Measurements from ENCODE around the gene ABLIM3.

Gene ABLIM3

DNA sequence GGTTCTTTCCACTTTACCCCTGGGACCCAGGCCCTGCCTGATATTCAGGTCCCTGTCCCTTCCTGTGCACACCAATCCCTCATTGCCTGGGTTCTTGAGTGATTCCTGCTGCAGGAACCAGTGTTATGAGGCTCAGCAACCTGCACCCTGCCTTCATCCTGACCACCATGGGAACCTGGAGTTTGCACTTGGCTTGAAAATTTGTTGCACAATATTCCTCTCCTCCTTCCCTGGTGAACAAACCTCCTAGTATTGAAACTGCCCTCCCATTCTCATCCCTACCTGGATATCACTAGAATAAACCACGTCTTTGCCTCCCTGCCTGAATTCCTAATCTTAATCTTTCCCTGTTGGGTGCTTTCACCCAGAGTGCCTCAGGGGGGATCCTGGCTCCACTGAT, 78.3 kb downstream of the ABLIM3 start:
- no peaks in the 10 kb centered on the region for H3K9me3 ChIP-seq (ENCODE audit: control insufficient read depth in 2 of 2, low read length in 2 of 2)
- H3K36me3 ChIP-seq (ENCODE audit: control insufficient read depth in 2 of 2, insufficient read depth in 2 of 2, low read length in 2 of 2): no peaks in the 10 kb centered on the region
- peaks cover 6% of the 10 kb centered on the region for H3K4me1 ChIP-seq (ENCODE audit: control insufficient read depth, insufficient read depth, low read length)
- H3K4me3 ChIP-seq (ENCODE audit: low read length in 2 of 2): no peak overlapping the region
- no peak overlapping the region for H3K9ac ChIP-seq (ENCODE audit: low read length in 2 of 2)
- no peak overlapping the region for H3K27ac ChIP-seq (ENCODE audit: low read length)
- no peaks in the 10 kb centered on the region for H3K27me3 ChIP-seq (ENCODE audit: control insufficient read depth in 1 of 2, insufficient read depth in 2 of 2, low read length in 2 of 2)

DNA sequence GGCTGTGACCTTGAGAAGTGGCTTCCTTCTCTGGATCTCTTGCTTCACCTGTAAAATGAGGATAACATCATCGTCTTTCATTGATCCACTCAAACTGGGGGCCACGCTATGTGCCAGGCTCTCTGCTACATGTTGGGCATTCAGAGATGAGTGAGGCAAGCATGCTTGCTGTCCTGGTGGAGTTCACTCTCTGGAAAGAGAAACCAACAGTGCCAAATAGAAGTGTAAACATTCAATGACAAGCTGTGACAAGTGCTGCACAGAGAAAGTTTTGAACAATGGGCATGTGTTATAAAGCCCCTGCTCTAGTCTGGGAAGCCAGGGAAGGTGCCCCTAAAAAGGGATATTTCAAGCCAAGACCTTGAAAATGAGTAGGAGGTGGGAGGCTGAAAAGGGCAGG, 79.5 kb downstream of the ABLIM3 start:
- H3K9ac ChIP-seq (ENCODE audit: low read length in 2 of 2): no peak overlapping the region
- no peaks in the 10 kb centered on the region for H3K9me3 ChIP-seq (ENCODE audit: control insufficient read depth in 2 of 2, low read length in 2 of 2)
- H3K4me3 ChIP-seq (ENCODE audit: low read length in 2 of 2): no peak overlapping the region
- H3K27me3 ChIP-seq (ENCODE audit: control insufficient read depth in 1 of 2, insufficient read depth in 2 of 2, low read length in 2 of 2): no peaks in the 10 kb centered on the region
- H3K36me3 ChIP-seq (ENCODE audit: control insufficient read depth in 2 of 2, insufficient read depth in 2 of 2, low read length in 2 of 2): no peaks in the 10 kb centered on the region
- H3K4me1 ChIP-seq (ENCODE audit: control insufficient read depth, insufficient read depth, low read length): peaks cover 6% of the 10 kb centered on the region
- H3K27ac ChIP-seq (ENCODE audit: low read length): no peak overlapping the region

DNA sequence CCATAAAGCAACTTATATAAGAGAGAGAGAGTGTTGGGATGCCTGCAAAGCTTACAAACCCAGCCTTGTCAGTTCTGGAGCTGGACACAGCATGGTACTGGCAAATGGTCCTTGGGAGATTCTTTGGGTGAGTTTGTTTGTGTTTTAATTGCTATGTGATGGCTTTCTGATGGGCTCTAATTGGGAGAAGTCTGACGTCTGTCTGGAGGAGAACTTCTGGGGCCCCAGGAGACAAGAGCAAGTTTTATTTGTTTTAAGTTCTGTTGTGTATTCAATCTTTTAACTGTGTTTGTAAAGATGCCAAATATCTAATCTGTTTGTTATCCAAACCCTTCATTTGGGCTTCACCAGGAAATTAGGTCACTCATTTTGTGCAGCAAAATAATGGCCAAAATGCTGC, 80.0 kb downstream of the ABLIM3 start:
- no peak overlapping the region for H3K4me3 ChIP-seq (ENCODE audit: low read length in 2 of 2)
- no peaks in the 10 kb centered on the region for H3K27me3 ChIP-seq (ENCODE audit: control insufficient read depth in 1 of 2, insufficient read depth in 2 of 2, low read length in 2 of 2)
- H3K36me3 ChIP-seq (ENCODE audit: control insufficient read depth in 2 of 2, insufficient read depth in 2 of 2, low read length in 2 of 2): no peaks in the 10 kb centered on the region
- H3K27ac ChIP-seq (ENCODE audit: low read length): no peak overlapping the region
- peaks cover 6% of the 10 kb centered on the region for H3K4me1 ChIP-seq (ENCODE audit: control insufficient read depth, insufficient read depth, low read length)
- no peak overlapping the region for H3K9ac ChIP-seq (ENCODE audit: low read length in 2 of 2)
- no peaks in the 10 kb centered on the region for H3K9me3 ChIP-seq (ENCODE audit: control insufficient read depth in 2 of 2, low read length in 2 of 2)

DNA sequence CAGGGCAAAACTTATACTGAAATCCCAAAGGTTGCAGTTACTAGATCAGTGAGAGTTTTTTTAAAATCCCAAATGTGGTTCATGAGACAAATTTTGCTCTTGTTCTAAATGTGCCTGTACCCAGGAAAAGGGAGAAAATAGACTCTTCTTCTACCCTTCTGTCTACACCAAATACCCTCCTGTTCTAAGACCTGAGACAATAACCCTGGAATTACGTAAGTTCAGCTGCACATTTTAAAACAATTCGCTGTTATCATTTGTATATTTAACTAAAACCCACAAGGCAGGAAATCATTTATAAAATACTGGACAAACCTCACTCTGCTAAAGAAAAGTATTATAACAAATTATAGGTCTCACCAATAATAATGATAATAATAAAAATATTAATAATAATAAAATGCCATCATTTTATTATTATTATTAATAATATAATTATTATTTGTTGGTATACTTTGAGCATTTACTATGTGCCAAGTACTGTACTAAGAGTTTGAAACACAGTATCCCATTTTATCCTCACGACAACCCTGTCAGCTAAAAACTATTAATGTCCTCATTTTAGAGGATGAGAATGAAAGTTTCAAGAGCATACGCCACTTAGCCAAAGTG, 80.5 kb downstream of the ABLIM3 start:
- no peaks in the 10 kb centered on the region for H3K36me3 ChIP-seq (ENCODE audit: control insufficient read depth in 2 of 2, insufficient read depth in 2 of 2, low read length in 2 of 2)
- H3K4me3 ChIP-seq (ENCODE audit: low read length in 2 of 2): no peak overlapping the region
- H3K27me3 ChIP-seq (ENCODE audit: control insufficient read depth in 1 of 2, insufficient read depth in 2 of 2, low read length in 2 of 2): no peaks in the 10 kb centered on the region
- H3K9me3 ChIP-seq (ENCODE audit: control insufficient read depth in 2 of 2, low read length in 2 of 2): no peaks in the 10 kb centered on the region
- no peak overlapping the region for H3K27ac ChIP-seq (ENCODE audit: low read length)
- no peak overlapping the region for H3K9ac ChIP-seq (ENCODE audit: low read length in 2 of 2)
- peaks cover 6% of the 10 kb centered on the region for H3K4me1 ChIP-seq (ENCODE audit: control insufficient read depth, insufficient read depth, low read length)

DNA sequence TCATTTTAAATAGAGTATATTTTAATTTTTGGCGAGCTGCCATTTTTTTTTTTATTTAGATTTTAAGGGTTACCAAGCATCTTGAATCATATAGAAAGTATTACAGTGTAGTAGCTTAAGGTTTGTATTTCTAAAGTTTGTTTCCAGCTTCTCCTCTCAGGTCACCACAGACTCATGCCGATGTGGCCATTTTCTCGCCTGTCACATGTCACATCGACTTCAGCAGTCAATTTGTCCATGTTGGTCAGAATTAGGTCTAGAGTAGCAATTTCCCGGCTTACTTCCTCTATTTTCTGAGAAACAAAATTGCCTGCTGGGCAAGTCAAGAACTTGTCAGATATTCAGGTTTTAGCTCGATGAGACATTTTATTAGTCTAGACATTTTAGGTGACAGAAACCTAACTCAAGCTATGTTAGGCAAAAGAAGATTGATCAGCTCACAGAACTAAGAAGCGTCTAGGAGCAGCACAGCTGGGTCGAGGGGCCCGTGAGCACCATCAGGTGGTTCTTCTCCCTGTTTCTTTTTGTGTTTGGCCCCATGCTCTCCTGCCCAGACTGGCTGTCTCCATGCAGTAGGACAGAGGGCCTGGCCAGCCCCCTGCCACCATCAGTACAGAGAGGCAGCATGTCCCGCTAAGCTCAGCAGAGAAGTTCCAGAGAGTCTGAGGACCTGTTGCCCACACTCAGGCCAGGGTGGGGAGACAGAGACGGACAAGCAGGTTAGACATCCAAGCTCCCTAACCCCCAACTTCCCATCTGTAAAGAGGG, 82.0 kb downstream of the ABLIM3 start:
- H3K36me3 ChIP-seq (ENCODE audit: control insufficient read depth in 2 of 2, insufficient read depth in 2 of 2, low read length in 2 of 2): no peaks in the 10 kb centered on the region
- no peaks in the 10 kb centered on the region for H3K27me3 ChIP-seq (ENCODE audit: control insufficient read depth in 1 of 2, insufficient read depth in 2 of 2, low read length in 2 of 2)
- H3K27ac ChIP-seq (ENCODE audit: low read length): no peak overlapping the region
- no peak overlapping the region for H3K9ac ChIP-seq (ENCODE audit: low read length in 2 of 2)
- H3K9me3 ChIP-seq (ENCODE audit: control insufficient read depth in 2 of 2, low read length in 2 of 2): no peaks in the 10 kb centered on the region
- H3K4me1 ChIP-seq (ENCODE audit: control insufficient read depth, insufficient read depth, low read length): peaks cover 6% of the 10 kb centered on the region
- no peak overlapping the region for H3K4me3 ChIP-seq (ENCODE audit: low read length in 2 of 2)

DNA sequence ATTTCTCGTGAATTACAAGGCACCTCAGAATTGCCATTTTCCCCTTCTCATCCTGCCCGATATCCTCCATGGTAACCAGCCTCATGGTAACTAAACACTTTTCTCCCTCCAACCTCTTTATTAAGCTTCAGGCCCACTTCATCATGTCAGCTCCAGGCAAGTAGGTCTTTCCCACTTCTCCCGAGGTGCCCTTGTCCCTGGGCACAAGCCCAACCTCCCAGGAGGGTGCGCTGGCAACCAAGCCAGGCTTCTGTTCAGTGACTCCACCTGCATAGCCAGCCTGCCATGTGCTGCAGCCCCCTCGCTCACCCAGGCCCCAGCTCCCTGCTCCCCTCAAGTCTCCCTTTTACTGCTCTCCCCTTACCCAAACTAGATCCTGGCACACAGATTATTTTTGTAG, 83.0 kb downstream of the ABLIM3 start:
- Histone ChIP-seq H3K4me3 (ENCODE audit: low read length in 2 of 2) (no peak overlapping the region), H3K36me3 (ENCODE audit: control insufficient read depth in 2 of 2, insufficient read depth in 2 of 2, low read length in 2 of 2) (no peaks in the 10 kb centered on the region), H3K9me3 (ENCODE audit: control insufficient read depth in 2 of 2, low read length in 2 of 2) (no peaks in the 10 kb centered on the region), H3K27ac (ENCODE audit: low read length) (no peak overlapping the region), H3K4me1 (ENCODE audit: control insufficient read depth, insufficient read depth, low read length) (peaks cover 6% of the 10 kb centered on the region), H3K27me3 (ENCODE audit: control insufficient read depth in 1 of 2, insufficient read depth in 2 of 2, low read length in 2 of 2) (no peaks in the 10 kb centered on the region), H3K9ac (ENCODE audit: low read length in 2 of 2) (no peak overlapping the region)

DNA sequence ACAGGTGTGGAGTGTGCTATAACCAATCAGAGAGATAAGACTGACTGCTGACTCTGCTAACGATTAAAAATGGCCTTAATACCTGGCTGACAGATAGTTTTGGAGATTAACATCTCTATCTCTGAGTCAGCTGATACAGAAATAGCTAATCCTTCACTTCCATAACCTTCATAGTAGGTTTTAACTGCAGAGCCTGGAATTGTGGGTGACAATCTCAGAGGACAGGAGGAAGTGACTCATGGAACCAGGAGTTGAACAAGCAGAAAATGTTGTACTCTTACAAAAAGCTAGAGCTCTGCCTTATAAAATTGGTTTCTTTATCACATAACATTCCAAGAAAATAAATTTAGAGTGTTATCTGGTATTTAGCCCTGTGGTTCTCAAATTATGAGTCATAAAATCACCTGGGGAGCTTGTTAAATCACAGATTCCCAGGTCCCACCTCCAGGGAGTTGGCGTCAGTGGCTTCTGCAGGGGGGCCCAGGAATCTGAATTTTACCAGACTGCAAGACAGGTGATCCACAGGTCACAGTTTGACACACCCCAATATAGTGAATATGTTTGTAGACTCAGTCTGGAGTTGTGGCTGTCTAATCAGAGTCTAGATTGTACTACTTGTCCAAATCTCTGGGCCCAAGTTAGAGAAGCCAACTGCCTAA, 86.0 kb downstream of the ABLIM3 start:
- Histone ChIP-seq H3K36me3 (ENCODE audit: control insufficient read depth in 2 of 2, insufficient read depth in 2 of 2, low read length in 2 of 2) (no peaks in the 10 kb centered on the region), H3K4me1 (ENCODE audit: control insufficient read depth, insufficient read depth, low read length) (no peaks in the 10 kb centered on the region), H3K27me3 (ENCODE audit: control insufficient read depth in 1 of 2, insufficient read depth in 2 of 2, low read length in 2 of 2) (no peaks in the 10 kb centered on the region), H3K9me3 (ENCODE audit: control insufficient read depth in 2 of 2, low read length in 2 of 2) (no peaks in the 10 kb centered on the region), H3K9ac (ENCODE audit: low read length in 2 of 2) (no peak overlapping the region), H3K4me3 (ENCODE audit: low read length in 2 of 2) (no peak overlapping the region), H3K27ac (ENCODE audit: low read length) (no peak overlapping the region)

DNA sequence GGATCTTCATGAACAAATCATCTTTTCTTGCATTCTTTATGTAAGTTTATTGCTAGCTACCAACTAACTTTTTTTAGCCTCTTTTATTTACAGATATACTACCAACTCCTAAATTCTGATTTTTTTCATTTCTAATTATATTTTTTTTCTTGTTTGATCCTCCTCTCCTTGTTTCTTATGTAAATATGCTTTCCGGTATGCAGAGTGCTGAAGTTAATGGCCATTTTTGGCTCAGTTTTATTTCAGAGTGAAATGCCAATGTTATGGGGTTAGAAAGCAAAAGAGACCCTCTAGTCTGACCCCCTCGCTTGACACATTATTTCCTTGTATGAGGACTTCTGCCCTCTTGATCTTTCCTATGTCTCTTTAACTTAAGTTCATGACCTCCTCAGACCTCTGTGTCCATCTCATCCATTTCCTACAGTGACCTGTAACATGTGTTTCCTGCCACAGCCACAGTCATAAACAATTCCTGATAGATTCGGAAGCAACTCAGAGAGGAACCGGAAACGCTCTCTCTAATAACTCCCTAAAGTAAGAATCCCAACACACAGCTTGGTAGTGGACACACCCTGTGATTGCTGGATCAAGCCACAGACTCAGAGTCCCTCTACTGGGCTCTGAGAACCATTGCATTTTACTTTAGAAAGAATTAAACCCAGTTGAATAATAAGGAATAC, 87.5 kb downstream of the ABLIM3 start:
- Histone ChIP-seq H3K4me1 (ENCODE audit: control insufficient read depth, insufficient read depth, low read length) (no peaks in the 10 kb centered on the region), H3K27me3 (ENCODE audit: control insufficient read depth in 1 of 2, insufficient read depth in 2 of 2, low read length in 2 of 2) (peaks cover 0 to 4% of the 10 kb centered on the region in 2 donors), H3K27ac (ENCODE audit: low read length) (no peak overlapping the region), H3K4me3 (ENCODE audit: low read length in 2 of 2) (no peak overlapping the region), H3K9me3 (ENCODE audit: control insufficient read depth in 2 of 2, low read length in 2 of 2) (no peaks in the 10 kb centered on the region), H3K36me3 (ENCODE audit: control insufficient read depth in 2 of 2, insufficient read depth in 2 of 2, low read length in 2 of 2) (peaks cover 0 to 2% of the 10 kb centered on the region in 2 donors), H3K9ac (ENCODE audit: low read length in 2 of 2) (no peak overlapping the region)

DNA sequence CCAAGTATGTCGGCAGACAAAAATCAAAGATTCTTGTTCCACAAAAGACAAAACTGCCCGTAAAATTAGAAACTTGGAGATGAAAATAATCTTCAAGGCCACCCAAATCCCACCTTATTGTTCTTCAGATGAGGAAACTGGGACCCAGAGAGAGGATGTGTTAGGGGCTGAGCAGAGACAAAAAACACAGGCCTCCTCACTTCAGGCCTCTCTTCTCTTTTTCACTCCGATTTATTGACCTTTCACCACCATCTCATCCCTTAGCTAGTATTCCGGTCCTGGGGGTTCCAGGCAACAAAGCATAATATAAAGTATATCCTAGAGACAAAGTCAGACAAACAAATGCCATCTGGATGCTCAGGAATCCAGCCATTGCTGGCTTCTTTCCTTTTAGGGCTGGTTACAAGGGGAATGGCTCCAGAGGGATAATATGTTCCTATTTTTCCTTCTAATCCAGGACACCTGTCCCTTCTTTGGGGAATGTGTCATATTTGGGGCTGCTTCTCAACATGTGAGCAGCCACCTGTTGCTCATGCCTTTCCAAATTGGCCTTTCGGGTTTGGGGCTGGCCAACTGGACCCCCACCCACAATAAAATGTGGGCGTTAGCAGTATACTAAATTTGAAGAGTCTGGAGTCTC, 88.1 kb downstream of the ABLIM3 start:
- Histone ChIP-seq H3K4me3 (ENCODE audit: low read length in 2 of 2) (no peak overlapping the region), H3K27ac (ENCODE audit: low read length) (no peak overlapping the region), H3K4me1 (ENCODE audit: control insufficient read depth, insufficient read depth, low read length) (no peaks in the 10 kb centered on the region), H3K27me3 (ENCODE audit: control insufficient read depth in 1 of 2, insufficient read depth in 2 of 2, low read length in 2 of 2) (peaks cover 0 to 4% of the 10 kb centered on the region in 2 donors), H3K9me3 (ENCODE audit: control insufficient read depth in 2 of 2, low read length in 2 of 2) (no peaks in the 10 kb centered on the region), H3K9ac (ENCODE audit: low read length in 2 of 2) (no peak overlapping the region), H3K36me3 (ENCODE audit: control insufficient read depth in 2 of 2, insufficient read depth in 2 of 2, low read length in 2 of 2) (peaks cover 0 to 3% of the 10 kb centered on the region in 2 donors)

DNA sequence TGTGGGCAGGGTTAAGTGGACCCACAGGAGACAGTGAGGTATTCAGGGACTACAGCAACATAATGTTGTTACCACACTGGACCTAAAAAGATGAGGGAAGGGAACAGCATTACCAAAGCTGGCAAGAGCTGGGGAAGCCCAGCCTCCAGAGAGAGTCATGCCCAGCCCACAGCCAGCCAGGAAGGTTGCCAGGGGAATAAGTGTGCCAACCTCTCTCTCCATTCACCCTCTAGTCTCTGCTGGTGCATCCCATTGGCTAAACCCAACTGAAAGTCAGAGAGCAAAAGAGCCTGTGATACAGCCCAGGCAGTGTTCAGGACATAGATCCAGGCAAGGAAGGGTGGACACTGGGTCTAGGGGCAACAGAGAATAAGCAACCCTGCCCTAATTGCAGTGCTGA, 94.5 kb downstream of the ABLIM3 start:
- H3K36me3 ChIP-seq (ENCODE audit: control insufficient read depth in 2 of 2, insufficient read depth in 2 of 2, low read length in 2 of 2): peaks cover 0 to 3% of the 10 kb centered on the region in 2 donors
- H3K27ac ChIP-seq (ENCODE audit: low read length): no peak overlapping the region
- no peak overlapping the region for H3K9ac ChIP-seq (ENCODE audit: low read length in 2 of 2)
- H3K9me3 ChIP-seq (ENCODE audit: control insufficient read depth in 2 of 2, low read length in 2 of 2): no peaks in the 10 kb centered on the region
- no peaks in the 10 kb centered on the region for H3K4me1 ChIP-seq (ENCODE audit: control insufficient read depth, insufficient read depth, low read length)
- no peak overlapping the region for H3K4me3 ChIP-seq (ENCODE audit: low read length in 2 of 2)
- peaks cover 2 to 11% of the 10 kb centered on the region in 2 donors for H3K27me3 ChIP-seq (ENCODE audit: control insufficient read depth in 1 of 2, insufficient read depth in 2 of 2, low read length in 2 of 2)

All from stomach smooth muscle (tissue), 2 donors.